ENCODE data around the gene CAVIN1.
"Not testable (repeated sequence)": the region's sequence is repeated elsewhere in the genome, so short reads cannot be mapped to it uniquely, and the experiment has no call there.

CAVIN1 gene

DNA sequence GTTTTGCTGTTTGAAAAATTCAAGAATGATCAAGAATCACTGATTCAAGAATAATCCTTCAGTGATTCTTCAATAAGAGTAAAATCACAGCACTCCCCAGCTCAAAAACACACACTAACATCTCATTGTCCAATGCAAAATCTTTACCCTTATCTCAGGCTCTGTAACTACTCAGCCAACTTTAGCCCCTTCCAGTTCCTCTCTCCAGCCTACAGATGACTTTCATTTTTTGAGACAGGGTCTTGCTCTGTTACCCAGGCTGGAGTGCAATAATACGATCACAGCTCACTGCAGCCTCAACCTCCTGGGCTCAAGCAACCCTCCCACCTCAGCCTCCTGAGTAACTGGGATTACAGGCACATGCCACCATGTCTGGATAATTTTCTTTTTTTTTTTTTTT lies 59.8 kb downstream of the CAVIN1 start:
- no peak overlapping the region for H3K27ac ChIP-seq
- TF ChIP-seq, protein P1, sequence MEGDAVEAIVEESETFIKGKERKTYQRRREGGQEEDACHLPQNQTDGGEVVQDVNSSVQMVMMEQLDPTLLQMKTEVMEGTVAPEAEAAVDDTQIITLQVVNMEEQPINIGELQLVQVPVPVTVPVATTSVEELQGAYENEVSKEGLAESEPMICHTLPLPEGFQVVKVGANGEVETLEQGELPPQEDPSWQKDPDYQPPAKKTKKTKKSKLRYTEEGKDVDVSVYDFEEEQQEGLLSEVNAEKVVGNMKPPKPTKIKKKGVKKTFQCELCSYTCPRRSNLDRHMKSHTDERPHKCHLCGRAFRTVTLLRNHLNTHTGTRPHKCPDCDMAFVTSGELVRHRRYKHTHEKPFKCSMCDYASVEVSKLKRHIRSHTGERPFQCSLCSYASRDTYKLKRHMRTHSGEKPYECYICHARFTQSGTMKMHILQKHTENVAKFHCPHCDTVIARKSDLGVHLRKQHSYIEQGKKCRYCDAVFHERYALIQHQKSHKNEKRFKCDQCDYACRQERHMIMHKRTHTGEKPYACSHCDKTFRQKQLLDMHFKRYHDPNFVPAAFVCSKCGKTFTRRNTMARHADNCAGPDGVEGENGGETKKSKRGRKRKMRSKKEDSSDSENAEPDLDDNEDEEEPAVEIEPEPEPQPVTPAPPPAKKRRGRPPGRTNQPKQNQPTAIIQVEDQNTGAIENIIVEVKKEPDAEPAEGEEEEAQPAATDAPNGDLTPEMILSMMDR (conservative IDR thresholded peaks at IDR 0.05) = no peak

DNA sequence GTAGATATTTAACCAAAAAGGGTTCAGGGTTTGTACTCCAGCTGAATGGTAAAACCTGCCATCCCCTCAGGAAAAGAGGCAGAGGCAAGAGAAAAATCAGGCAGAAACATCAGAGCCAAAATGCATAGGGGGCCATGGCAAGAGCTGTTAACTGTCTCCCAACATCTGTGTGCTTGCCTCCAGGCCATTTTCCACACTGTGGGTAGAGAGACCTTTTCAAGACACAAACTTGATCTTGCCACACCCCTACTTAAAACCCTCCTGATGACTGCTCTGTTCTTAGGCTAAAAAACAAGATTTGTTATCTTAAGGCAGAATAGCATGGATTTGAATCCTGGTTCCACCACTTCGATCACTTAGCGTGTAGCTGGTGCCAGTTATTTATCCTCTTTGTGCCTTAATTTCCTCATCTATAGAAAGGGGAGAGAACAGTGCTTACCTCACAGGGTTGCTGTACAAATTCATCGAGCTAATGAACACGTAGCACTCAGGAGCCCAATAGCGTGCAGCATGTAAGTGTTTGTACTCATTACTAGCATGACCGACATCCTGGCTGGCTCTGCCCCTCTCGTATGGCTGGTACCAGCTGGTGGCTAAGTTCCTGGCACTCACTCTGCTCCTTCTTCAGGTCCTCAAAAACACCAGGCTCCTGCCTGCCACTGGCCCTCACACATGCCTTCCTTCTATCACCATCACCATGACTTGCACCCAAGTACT lies 60.7 kb downstream of the CAVIN1 start:
- TF ChIP-seq, protein P1 (conservative IDR thresholded peaks at IDR 0.05) = no peak
- no peak overlapping the region for H3K27ac ChIP-seq

DNA sequence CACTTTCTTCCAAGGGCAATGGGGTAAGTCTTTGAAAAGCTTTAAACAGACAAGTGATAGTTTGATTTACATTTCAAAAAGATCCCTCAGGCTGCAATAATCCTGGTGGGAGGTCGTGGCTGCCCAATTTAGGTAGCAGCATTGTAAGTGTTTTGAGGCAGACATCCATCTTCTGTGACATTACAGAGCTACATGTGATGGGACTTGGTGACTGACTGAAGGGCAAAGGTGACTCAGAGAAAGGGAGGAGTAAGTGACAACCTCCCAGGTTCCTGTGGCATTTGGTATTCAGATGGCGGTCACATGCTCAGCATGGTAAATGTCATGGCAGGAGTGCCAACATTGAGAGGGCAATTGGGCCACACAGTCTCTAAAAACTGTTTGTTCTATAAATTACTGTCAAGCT lies 61.3 kb downstream of the CAVIN1 start:
- TF ChIP-seq, protein P1 (conservative IDR thresholded peaks at IDR 0.05) = no peak
- H3K27ac ChIP-seq = no peak overlapping the region

DNA sequence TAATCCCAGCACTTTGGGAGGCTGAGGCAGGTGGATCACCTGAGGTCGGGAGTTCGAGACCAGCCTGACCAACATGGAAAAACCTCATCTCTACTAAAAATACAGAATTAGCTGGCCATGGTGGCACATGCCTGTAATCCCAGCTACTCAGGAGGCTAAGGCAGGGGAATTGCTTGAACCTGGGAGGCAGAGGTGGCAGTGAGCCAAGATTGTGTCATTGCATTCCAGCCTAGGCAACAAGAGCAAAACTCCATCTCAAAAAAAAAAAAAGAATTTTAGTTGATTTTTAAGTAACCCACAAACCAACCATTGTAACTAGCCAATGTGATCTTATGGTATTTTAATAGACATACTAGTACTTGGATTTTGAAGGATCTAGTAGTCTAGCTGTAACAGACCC lies 62.7 kb downstream of the CAVIN1 start:
- H3K27ac ChIP-seq = not testable (repeated sequence)

DNA sequence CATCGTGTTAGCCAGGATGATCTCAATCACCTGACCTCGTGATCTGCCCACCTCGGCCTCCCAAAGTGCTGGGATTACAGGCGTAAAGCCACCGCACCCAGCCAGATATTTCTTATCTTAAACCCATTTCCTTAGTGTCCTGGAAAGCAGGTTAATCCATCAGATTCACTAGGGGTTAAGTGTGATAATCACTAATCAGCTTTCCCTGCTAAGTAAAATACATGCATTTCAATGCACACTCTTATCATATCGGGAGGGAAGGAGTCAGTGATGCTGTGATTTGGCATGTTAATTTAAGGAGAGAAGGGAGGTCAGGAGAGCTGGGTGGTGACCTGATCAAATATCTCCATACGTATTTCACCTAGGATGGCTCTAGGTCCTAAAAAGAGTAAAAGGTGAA lies 63.9 kb downstream of the CAVIN1 start:
- H3K27ac ChIP-seq = no peak overlapping the region
- TF ChIP-seq, protein P1 (conservative IDR thresholded peaks at IDR 0.05) = no peak

DNA sequence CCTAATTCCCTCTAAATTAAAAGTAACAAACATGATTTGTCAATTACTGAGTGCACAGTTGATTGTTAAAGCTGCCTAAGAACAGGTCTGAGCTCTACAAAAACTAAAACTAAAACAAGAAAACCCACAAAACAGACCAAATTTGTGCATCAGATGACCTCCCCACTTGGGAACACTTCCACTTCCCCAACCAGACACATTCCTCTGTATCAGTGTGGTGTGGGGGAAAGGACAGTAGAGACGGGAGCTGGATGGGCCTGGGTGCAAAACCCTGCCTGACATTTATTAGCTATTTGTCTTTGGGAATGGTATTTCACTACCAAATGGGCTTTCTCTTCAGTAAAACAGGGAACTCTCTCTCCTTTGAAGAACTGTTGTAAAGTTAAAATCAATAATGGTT lies 64.6 kb downstream of the CAVIN1 start:
- H3K27ac ChIP-seq = no peak overlapping the region
- TF ChIP-seq, protein P1 (conservative IDR thresholded peaks at IDR 0.05) = no peak

DNA sequence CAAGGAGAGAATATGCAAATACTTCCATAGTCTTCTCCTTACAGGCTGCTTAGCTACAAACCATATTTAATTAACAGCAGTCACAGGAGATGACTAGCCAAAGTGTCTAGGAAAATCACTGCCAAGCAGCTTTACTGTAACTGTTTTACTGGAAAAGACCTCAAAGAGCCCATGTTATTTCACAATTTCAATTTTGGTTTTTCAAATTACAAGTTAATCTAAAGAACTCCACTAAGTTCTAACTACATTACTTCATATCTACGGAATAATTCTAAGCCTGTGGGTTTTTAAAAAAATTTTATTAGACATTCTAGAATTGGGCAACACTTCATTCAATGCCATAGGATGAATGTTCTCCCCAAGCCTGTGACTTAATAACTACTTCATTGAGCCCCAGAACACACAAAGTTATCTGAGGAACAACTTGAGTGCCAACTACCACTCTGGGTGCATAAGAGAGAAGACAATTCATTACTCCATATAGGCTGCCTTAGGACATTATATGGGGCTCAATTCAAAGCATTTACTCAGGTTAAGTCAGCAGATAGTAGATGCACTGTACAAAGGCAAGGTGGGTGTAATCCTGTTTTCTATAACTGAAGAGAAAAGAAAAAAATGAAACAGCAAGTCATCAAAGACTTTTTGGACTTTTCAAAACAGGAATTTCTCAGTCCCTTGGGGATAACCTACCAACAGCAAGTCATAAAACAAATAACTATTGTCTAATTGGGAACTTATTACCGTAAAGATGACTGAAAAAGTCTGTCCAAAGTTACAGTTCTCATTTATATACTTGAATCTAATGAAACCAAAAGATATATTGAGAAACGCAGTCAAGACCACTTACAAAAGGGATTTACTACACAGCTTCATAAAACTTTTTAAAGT lies 67.9 kb downstream of the CAVIN1 start:
- H3K27ac ChIP-seq = no peak overlapping the region
- TF ChIP-seq, protein P1 (conservative IDR thresholded peaks at IDR 0.05) = no peak
